ENCODE measurements around the gene MALT1.

GRCh38 chr18:58646334-58646862, 24.9 kb upstream of the MALT1 start:
- TF ChIP-seq CTCF (IDR thresholded peaks at IDR 0.05) (no peak), EZH2 (IDR thresholded peaks at IDR 0.05) (no peak), EZH2phosphoT487 (IDR thresholded peaks at IDR 0.05) (no peak)
